ENCODE measurements around the gene MAPK10.

Gene MAPK10

GRCh38 chr4:85953651-85954018, 406.2 kb downstream of the MAPK10 start:
- no peak overlapping the region for H3K4me3 ChIP-seq (ENCODE audit: control insufficient read depth, low read depth, low read length)
- TF ChIP-seq, protein P1, sequence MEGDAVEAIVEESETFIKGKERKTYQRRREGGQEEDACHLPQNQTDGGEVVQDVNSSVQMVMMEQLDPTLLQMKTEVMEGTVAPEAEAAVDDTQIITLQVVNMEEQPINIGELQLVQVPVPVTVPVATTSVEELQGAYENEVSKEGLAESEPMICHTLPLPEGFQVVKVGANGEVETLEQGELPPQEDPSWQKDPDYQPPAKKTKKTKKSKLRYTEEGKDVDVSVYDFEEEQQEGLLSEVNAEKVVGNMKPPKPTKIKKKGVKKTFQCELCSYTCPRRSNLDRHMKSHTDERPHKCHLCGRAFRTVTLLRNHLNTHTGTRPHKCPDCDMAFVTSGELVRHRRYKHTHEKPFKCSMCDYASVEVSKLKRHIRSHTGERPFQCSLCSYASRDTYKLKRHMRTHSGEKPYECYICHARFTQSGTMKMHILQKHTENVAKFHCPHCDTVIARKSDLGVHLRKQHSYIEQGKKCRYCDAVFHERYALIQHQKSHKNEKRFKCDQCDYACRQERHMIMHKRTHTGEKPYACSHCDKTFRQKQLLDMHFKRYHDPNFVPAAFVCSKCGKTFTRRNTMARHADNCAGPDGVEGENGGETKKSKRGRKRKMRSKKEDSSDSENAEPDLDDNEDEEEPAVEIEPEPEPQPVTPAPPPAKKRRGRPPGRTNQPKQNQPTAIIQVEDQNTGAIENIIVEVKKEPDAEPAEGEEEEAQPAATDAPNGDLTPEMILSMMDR (IDR thresholded peaks at IDR 0.05; ENCODE audit: control insufficient read depth, insufficient read depth, low read depth, low read length, missing control alignments) = no peak
- DNase-seq (ENCODE audit: low read depth) = no peak

GRCh38 chr4:85952972-85953650, 406.7 kb downstream of the MAPK10 start:
- DNase-seq (ENCODE audit: low read depth) = no peak
- H3K4me3 ChIP-seq (ENCODE audit: control insufficient read depth, low read depth, low read length) = no peak overlapping the region

GRCh38 chr4:85952528-85952927, 407.3 kb downstream of the MAPK10 start:
- TF ChIP-seq, protein P1 (IDR thresholded peaks at IDR 0.05; ENCODE audit: control insufficient read depth, insufficient read depth, low read depth, low read length, missing control alignments) = no peak
- DNase-seq (ENCODE audit: low read depth) = no peak
- H3K4me3 ChIP-seq (ENCODE audit: control insufficient read depth, low read depth, low read length) = no peak overlapping the region

More at GRCh38 chr4:85952972-85953650, 406.7 kb downstream of the MAPK10 start:
- TF ChIP-seq, protein P1 (IDR thresholded peaks at IDR 0.05; ENCODE audit: control insufficient read depth, insufficient read depth, low read depth, low read length, missing control alignments) = no peak

DNA sequence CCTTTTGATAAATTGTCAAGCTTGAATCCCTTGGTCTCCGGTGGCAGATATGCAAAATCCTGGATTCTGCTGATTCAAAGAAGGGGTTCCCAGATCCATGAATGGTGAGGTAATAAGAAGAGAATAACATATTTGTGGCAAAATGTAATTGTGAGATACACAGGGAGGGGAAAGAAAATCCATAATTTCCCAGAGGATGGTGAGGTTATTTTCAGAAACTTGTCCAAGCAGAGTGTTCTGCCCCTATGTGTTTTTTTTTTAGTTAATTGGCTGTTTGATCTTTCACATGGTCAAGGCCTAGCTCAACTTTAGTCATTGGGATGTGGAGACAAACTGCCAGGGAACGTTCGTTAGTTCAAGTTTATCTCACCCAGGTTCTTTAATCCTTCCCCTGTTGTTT, 408.8 kb downstream of the MAPK10 start:
- no peak for DNase-seq (ENCODE audit: low read depth)
- TF ChIP-seq, protein P1 (IDR thresholded peaks at IDR 0.05; ENCODE audit: control insufficient read depth, insufficient read depth, low read depth, low read length, missing control alignments) = no peak
- no peak overlapping the region for H3K4me3 ChIP-seq (ENCODE audit: control insufficient read depth, low read depth, low read length)

DNA sequence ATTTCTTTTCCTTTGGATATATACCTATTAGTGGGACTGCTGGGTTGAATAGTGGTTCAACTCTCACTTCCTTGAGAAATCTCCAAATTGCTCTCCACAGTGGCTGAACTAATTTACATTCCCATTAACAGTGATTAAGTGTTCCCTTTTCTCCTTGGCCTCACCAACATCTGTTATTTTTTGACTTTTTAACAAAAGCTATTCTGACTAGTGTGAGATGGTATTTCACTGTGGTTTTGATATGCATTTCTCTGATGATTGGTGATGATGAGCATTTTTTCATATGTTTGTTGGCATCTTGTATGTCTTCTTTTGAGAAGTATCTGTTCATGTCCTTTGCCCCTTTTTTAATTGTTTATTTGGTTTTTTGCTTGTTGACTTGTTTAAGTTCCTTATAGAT, 413.0 kb downstream of the MAPK10 start:
- TF ChIP-seq, protein P1 (IDR thresholded peaks at IDR 0.05; ENCODE audit: control insufficient read depth, insufficient read depth, low read depth, low read length, missing control alignments) = no peak
- no peak for DNase-seq (ENCODE audit: low read depth)
- no peak overlapping the region for H3K4me3 ChIP-seq (ENCODE audit: control insufficient read depth, low read depth, low read length)

DNA sequence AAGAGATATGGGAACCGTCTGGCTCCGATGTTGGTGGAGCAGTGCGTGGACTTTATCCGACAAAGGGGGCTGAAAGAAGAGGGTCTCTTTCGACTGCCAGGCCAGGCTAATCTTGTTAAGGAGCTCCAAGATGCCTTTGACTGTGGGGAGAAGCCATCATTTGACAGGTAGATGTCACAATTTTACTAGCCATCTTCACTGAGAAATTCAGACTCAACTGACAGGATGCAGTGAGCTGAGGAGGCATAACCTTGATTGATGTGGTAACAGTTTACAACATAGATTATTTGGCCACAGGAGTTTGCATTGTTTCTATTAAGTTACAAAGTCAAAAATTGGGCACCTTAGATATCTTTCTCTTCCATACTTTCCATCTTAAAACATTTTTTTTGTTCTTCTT, 417.7 kb downstream of the MAPK10 start:
- TF ChIP-seq, protein P1 (IDR thresholded peaks at IDR 0.05; ENCODE audit: control insufficient read depth, insufficient read depth, low read depth, low read length, missing control alignments) = no peak
- no peak for DNase-seq (ENCODE audit: low read depth)
- H3K4me3 ChIP-seq (ENCODE audit: control insufficient read depth, low read depth, low read length) = no peak overlapping the region
